Esophagus muscularis mucosa (tissue), 3 donors: Measurements from ENCODE around the gene QTRT2.
A peak's percentile ranks its signal among the peaks of the same experiment; 100 is the strongest.

Source experiments
- POLR2A ChIP-seq: fragments of 450-650 bp; IDR thresholded peaks from one replicate; pipeline ENCODE4 v1.6.1; 2017; ENCODE audit warnings: antibody characterized with exemption, moderate library complexity, mild to moderate bottlenecking, low read depth
- TF ChIP-seq, protein P1 (sequence below), 3 experiments: fragments of 200-600 bp in 2 of 3; fragments of 450-650 bp in 1 of 3; sonication (generic) in 2 of 3; IDR thresholded peaks; one replicate each; pipeline ENCODE4 v1.5.1; 2017 to 2019; ENCODE audit warnings: antibody characterized with exemption in 3 of 3, mild to moderate bottlenecking in 2 of 3, moderate library complexity in 1 of 3

GRCh38 chr3:114056130-114057010 lies at the start of gene QTRT2, which contains the start of gene CCDC191:
- TF ChIP-seq, protein P1, sequence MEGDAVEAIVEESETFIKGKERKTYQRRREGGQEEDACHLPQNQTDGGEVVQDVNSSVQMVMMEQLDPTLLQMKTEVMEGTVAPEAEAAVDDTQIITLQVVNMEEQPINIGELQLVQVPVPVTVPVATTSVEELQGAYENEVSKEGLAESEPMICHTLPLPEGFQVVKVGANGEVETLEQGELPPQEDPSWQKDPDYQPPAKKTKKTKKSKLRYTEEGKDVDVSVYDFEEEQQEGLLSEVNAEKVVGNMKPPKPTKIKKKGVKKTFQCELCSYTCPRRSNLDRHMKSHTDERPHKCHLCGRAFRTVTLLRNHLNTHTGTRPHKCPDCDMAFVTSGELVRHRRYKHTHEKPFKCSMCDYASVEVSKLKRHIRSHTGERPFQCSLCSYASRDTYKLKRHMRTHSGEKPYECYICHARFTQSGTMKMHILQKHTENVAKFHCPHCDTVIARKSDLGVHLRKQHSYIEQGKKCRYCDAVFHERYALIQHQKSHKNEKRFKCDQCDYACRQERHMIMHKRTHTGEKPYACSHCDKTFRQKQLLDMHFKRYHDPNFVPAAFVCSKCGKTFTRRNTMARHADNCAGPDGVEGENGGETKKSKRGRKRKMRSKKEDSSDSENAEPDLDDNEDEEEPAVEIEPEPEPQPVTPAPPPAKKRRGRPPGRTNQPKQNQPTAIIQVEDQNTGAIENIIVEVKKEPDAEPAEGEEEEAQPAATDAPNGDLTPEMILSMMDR (IDR thresholded peaks at IDR 0.05) = peak in 1 of 3 experiments; percentile 12
- TF ChIP-seq POLR2A = no peak
